ENCODE results near the gene AEN.

Gene AEN

GRCh38 chr15:88678755-88679154 is 57.6 kb downstream of the AEN start:
- DNase-seq (ENCODE audit: low read depth), result no peak
- no peak for TF ChIP-seq CTCF (IDR thresholded peaks at IDR 0.05; ENCODE audit: insufficient read depth, low read depth, low read length, missing control alignments)
- no peak overlapping the region for H3K4me3 ChIP-seq (ENCODE audit: low read length)

GRCh38 chr15:88680241-88681001 is 59.3 kb downstream of the AEN start:
- H3K4me3 ChIP-seq (ENCODE audit: low read length), result no peak overlapping the region
- no peak for DNase-seq (ENCODE audit: low read depth)
- no peak for TF ChIP-seq CTCF (IDR thresholded peaks at IDR 0.05; ENCODE audit: insufficient read depth, low read depth, low read length, missing control alignments)

GRCh38 chr15:88681610-88682221 is 60.6 kb downstream of the AEN start:
- H3K4me3 ChIP-seq (ENCODE audit: low read length), result no peak overlapping the region
- TF ChIP-seq CTCF (IDR thresholded peaks at IDR 0.05; ENCODE audit: insufficient read depth, low read depth, low read length, missing control alignments), result no peak
- no peak for DNase-seq (ENCODE audit: low read depth)

All from epithelial cell of esophagus (primary cell).